GM21447 (cell line): ENCODE results near the gene ST6GALNAC5.
"Not testable (repeated sequence)": the region's sequence is repeated elsewhere in the genome, so short reads cannot be mapped to it uniquely, and the experiment has no call there.

ENCODE experiments used
- ATAC-seq: cut with Tn5 transposase; IDR thresholded peaks from one replicate; pipeline ENCODE4 v1.9.1; 2021; ENCODE audit not compliant: unreplicated experiment

ST6GALNAC5 gene

GRCh38 chr1:76866566-76866965, 714 bp upstream of the ST6GALNAC5 start:
- no peak for ATAC-seq

- peak; percentile 45 for ATAC-seq
These were observed 1.0 kb downstream of the ST6GALNAC5 start for GRCh38 chr1:76868154-76868882.

- ATAC-seq = no peak
These were observed 1.6 kb downstream of the ST6GALNAC5 start for GRCh38 chr1:76868916-76869315.

- no peak for ATAC-seq
These were observed 2.8 kb downstream of the ST6GALNAC5 start for GRCh38 chr1:76870037-76870436.

GRCh38 chr1:76871355-76871974, 4.2 kb downstream of the ST6GALNAC5 start:
- peak; percentile 91 for ATAC-seq

- no peak for ATAC-seq
These were observed 5.7 kb downstream of the ST6GALNAC5 start for GRCh38 chr1:76872944-76873343.

GRCh38 chr1:76876655-76877395, 9.5 kb downstream of the ST6GALNAC5 start:
- ATAC-seq = no peak

- ATAC-seq = not testable (repeated sequence)
These were observed 11.7 kb downstream of the ST6GALNAC5 start for GRCh38 chr1:76879014-76879413.

GRCh38 chr1:76881762-76882161, 14.5 kb downstream of the ST6GALNAC5 start:
- no peak for ATAC-seq

- ATAC-seq = no peak
These were observed 24.8 kb downstream of the ST6GALNAC5 start for GRCh38 chr1:76891931-76892622.

- no peak for ATAC-seq
These were observed 25.4 kb downstream of the ST6GALNAC5 start for GRCh38 chr1:76892675-76893074.

GRCh38 chr1:76901158-76901767, 34.0 kb downstream of the ST6GALNAC5 start:
- peak; percentile 89 for ATAC-seq

- ATAC-seq = no peak
These were observed 38.8 kb downstream of the ST6GALNAC5 start for GRCh38 chr1:76905876-76906595.

GRCh38 chr1:76909311-76909710, 42.0 kb downstream of the ST6GALNAC5 start:
- ATAC-seq = no peak

GRCh38 chr1:76919085-76919484, 51.8 kb downstream of the ST6GALNAC5 start:
- ATAC-seq = no peak

- no peak for ATAC-seq
These were observed 54.3 kb downstream of the ST6GALNAC5 start for GRCh38 chr1:76921590-76921989.

- no peak for ATAC-seq
These were observed 58.5 kb downstream of the ST6GALNAC5 start for GRCh38 chr1:76925825-76926224.

- ATAC-seq = no peak
These were observed 61.2 kb downstream of the ST6GALNAC5 start for GRCh38 chr1:76928522-76928921.

- no peak for ATAC-seq
These were observed 61.9 kb downstream of the ST6GALNAC5 start for GRCh38 chr1:76929136-76929535.
